Measurements from ENCODE around the gene COG7.
A peak's percentile ranks its signal among the peaks of the same experiment; 100 is the strongest.
"Not testable (repeated sequence)": the region's sequence is repeated elsewhere in the genome, so short reads cannot be mapped to it uniquely, and the experiment has no call there.

COG7 gene

DNA sequence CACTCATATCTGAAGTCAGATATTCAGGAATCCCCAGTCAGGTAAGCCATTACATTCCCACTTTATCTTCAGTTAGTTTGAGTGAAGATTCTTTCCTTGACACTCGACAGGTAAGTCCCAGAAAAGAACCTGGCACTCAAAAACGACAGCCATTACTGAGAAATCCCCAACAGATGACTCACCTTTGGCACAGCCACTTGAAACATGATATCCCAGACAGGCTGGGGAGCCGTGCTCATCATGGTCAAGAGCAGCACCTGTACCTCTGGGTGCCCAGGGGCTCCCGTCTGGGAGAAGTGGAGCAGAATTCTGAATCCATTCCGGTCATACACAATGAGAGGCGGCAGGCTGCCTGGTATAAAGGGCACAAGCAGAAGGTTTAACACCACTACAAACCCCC, 16.8 kb upstream of the COG7 start:
- peak; percentile 27 for DNase-seq (ENCODE audit: low spot score)

DNA sequence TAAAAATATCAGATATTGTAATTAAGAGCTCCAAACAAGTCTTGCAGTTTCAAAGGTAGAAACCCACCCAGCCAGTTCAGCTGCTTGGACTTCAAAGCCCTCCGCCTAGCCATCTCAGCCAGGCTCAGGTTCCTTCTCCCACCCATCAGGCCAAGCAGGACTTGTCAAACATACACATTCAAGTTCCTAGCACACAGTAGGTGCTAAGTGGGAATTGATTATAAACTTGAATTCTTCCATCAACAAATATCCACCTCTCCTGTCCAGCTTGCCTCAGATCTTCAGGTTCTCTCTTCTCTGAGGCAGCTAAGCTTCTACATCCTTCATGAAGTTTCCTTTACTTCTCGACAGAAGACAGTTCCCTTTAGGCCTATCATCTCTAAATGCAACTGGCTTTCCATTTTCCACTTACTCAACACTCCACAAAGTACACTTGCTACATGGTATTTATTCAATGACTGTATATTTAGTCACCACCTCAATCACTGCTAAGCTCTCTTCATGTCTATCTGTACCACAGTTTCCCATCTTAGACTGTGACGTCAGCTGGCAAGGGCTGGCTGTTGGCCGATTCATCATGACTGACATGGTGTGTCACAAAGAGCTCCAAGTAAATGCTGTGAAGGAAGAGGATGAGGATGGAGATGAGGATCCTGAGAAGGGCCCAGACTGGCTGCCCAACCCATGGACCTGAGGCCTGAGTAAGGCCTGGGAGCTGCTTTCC, 13.3 kb upstream of the COG7 start:
- no peak for DNase-seq (ENCODE audit: low spot score)

DNA sequence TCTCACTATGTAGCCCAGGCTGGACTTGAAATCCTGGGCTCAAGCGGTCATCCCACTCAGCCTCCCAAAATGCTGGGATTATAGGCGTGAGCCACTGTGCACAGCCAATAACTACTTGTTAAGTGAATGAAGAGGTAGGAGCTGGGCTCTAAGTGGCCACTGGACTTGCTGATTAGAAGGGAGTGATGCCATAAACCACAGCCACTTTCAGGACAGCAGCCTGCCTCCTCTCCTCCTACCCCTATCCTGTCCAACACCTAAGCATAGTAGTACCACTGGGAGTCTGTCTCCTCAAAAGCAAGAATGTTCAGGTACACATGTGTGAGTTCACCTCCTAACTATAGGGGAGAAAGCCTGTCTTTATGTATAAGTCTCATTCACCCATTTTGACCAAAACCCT, 12.2 kb upstream of the COG7 start:
- DNase-seq (ENCODE audit: low spot score) = no peak

DNA sequence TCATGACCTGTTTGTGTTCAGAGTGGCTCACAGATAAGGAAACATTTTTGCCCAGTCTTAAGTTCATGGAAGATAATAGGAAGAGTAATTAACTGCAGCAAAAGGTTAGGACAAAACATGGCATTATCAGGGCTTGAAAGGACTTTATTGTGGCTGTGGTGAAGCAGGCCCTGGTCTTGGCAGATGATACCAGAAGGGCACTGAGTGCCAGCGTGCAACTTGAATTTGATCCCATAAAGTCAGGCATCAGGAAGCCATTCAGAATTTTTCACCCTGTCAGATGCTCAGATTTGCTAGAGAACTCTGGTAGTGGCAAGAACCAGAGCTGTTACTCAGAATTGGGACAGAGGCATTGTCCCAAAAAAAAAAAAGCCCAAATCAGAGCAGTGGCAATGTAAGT, 11.2 kb upstream of the COG7 start:
- DNase-seq (ENCODE audit: low spot score) = no peak

GRCh38 chr16:23462994-23463393, 10.0 kb upstream of the COG7 start:
- DNase-seq (ENCODE audit: low spot score) = not testable (repeated sequence)

GRCh38 chr16:23453338-23454052, 506 bp upstream of the COG7 start:
- DNase-seq (ENCODE audit: low spot score) = no peak

- DNase-seq (ENCODE audit: low spot score) = no peak
Observed at GRCh38 chr16:23452221-23452571, 793 bp downstream of the COG7 start.

- no peak for DNase-seq (ENCODE audit: low spot score)
Observed at GRCh38 chr16:23448392-23448791, 4.6 kb downstream of the COG7 start.

GRCh38 chr16:23437542-23437941, 15.4 kb downstream of the COG7 start:
- not testable (repeated sequence) for DNase-seq (ENCODE audit: low spot score)

- DNase-seq (ENCODE audit: low spot score) = no peak
Observed at GRCh38 chr16:23436951-23437350, 16.0 kb downstream of the COG7 start.

DNA sequence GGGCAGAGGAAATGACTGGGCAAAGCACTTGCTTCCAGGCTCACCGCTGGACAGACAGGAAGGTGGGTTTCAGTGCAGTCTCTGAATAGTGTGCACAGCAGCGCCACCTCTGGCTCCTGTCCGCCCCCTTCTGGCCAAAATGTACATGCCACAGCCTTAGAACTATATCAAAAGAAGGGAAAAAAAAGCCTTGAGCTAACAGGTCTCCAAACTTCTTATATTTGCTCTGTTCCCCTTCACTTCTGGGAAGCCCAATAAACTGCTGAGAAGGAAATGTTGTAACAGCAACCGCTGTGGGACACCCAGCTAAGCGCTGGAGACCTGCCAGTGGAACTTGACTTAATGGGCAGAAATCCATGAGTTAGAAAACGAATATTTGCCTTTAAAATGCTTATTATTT, 17.5 kb downstream of the COG7 start:
- DNase-seq (ENCODE audit: low spot score) = peak; percentile 53

DNA sequence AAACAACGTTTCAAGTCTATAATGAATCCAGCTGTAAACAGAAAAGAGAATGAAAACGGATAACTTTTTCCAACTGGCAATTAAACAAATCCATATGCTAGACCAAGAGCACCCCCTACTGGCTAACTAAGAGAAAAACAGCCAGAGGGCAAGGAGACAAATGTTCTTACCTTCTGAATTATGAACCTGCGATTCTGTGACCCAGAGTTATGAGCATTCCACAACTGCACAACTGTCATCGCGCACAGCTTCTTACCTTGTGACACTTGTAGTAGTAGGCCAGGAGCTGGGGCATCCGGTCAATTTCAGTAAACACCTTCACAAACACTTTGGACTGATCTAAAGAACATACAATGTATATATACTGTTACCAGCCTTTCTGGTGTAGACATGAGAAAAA, 18.6 kb downstream of the COG7 start:
- peak; percentile 70 for DNase-seq (ENCODE audit: low spot score)

- no peak for DNase-seq (ENCODE audit: low spot score)
Observed at GRCh38 chr16:23433261-23433920, 19.6 kb downstream of the COG7 start.

DNA sequence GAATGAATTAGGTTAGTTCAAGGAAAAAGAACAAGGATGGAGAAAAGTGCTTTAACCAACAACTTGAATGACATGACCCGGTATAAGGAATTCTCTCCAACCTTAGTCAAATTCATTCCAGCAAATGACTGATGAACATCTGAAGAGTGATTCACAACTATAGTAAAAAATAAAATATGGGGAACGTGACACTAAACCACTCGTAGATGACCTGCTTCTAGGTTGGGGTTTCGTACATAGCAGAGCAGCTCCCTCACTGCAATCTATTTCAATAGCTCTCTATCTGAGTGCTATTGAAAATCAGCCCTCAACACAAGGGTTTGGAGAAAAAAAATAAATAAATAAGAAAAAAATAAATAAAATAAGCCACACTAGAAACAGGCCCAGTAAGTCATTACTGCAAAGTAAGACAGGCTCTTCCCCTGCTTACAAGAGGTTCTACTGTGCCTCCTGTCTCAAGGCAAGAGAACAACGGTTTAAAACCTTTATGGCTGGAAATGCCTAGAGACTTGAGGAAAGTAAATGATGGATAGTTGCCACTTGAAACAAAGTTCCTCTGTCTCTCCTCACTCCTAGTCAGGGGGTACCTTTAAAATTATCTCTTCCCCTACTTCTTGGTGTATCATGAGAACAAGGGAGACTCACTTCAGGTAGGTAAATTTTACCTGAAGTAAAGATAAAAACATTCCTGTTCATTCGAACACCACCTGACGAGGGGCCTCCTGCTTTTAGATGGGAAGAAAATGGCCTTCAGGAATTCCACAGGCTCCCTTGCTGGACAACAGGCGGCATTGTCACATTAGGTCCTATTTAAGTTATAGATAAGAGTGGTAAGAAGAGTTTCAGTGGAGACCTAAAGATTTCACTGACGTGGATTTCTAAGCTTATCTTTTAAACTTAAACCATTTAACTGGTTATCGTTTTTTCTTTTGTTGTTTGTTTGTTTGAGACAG, 20.5 kb downstream of the COG7 start:
- no peak for DNase-seq (ENCODE audit: low spot score)

GRCh38 chr16:23428351-23428750, 24.6 kb downstream of the COG7 start:
- DNase-seq (ENCODE audit: low spot score) = no peak

GRCh38 chr16:23424292-23424958, 28.6 kb downstream of the COG7 start:
- no peak for DNase-seq (ENCODE audit: low spot score)

GRCh38 chr16:23423496-23424049, 29.4 kb downstream of the COG7 start:
- peak; percentile 76 for DNase-seq (ENCODE audit: low spot score)

- no peak for DNase-seq (ENCODE audit: low spot score)
Observed at GRCh38 chr16:23420011-23420410, 33.0 kb downstream of the COG7 start.

DNA sequence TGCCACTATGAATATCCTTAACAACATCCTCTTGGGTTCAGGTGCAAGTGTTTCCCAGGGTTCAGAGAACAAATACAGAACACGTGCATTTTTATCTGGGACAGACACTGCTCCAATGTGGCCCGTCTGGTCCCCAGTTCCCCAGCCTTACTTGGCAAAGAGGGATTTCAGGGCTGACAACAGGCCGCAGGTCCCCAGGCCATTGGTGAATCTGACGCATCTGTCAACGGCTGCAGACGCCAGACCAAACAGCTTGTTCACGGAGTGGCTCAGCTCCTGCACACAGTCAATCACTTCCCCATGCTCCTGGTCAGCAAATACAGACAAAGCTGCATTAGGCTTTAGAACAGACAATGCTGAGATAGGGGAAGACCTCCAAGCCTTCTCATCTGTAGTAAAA, 36.2 kb downstream of the COG7 start:
- DNase-seq (ENCODE audit: low spot score) = no peak

- DNase-seq (ENCODE audit: low spot score) = no peak
Observed at GRCh38 chr16:23414731-23415130, 38.3 kb downstream of the COG7 start.

DNA sequence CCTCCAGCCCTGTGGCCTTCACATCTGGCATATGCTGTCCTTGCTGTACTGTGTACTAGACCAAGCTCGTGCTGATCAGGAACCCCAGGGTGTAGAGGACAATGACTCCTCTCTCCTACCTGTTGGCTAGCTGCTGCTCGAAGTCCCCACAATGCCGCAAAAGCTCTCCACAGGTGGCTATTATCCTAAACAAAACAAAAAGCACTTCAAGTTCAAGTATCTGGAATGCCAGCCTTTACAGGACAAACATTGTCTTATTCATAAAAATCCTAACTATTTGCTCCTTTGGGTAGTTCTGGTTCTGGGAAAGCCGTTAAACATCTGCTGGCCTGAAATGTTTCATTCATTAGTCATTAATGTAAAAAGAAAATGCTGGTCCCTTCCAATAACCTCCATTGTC, 42.8 kb downstream of the COG7 start:
- DNase-seq (ENCODE audit: low spot score) = no peak

Measured in SW480 (cell line).